ENCODE results near the gene DMRTC2.

Gene DMRTC2

DNA sequence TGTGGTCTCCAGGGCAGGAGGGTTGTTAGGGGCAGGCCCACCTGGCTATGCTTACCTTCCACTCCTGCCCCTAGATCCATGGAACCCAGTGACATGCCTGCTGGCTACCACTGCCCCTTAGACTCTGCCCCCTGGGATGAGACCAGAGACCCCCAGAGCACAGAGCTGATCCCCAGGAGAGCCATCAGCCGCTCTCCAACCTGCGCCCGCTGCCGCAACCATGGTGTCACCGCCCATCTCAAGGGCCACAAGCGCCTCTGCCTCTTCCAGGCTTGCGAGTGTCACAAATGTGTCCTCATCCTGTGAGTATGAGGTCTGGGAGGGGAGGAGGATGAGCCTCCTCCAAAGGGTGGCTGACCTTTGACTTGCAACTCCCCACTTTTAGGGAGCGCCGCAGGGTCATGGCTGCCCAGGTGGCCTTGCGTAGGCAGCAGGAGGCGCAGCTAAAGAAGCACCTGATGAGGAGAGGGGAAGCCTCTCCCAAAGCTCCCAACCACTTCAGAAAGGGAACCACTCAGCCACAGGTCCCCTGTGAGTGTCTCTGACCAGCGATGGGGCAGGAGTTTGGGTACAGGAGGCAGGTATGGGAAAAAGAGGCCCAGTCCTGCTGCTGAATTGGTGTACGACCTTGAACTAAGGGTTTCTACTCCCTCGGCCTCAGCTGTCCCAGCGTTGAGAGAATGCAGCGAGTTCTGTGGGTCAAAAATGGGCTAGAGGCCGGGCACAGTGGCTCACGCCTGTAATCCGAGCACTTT lies 2.7 kb downstream of the DMRTC2 start:
- DNase-seq (ENCODE audit: low read depth in 2 of 2) = no peak

DNA sequence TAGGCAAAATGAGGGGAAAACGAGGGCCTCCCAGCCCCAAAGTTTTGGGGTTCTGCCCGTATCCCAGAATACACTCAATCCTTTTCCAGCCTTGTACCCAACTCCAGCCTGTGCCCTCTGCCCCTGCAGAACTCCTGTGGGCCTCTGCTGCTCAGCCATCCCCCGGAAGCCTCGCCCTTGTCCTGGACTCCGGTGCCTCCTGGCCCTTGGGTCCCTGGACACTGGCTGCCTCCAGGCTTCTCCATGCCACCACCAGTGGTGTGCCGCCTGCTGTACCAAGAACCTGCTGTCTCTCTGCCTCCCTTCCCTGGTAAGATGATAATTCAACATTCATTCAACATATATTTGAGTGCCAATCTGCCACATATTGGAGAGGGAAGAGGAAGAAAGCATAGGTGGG lies 3.8 kb downstream of the DMRTC2 start:
- no peak for DNase-seq (ENCODE audit: low read depth in 2 of 2)

DNA sequence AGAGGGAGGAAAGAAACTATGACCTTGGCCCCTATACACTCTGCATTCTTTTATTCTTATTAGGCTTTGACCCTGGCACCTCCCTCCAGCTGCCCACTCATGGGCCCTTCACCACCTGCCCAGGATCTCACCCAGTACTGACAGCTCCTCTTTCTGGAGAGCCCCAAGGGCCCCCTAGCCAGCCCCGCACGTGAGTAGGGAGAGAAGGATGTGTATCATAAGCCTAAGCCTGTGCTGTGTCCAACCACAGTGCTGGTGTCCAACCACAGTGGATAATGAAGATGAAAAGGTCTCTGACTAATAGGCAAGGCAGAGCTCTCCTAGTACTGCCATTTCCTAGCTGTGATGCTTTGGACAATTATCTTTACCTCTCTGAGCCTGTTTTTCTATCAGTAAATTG lies 4.2 kb downstream of the DMRTC2 start:
- DNase-seq (ENCODE audit: low read depth in 2 of 2) = no peak

DNA sequence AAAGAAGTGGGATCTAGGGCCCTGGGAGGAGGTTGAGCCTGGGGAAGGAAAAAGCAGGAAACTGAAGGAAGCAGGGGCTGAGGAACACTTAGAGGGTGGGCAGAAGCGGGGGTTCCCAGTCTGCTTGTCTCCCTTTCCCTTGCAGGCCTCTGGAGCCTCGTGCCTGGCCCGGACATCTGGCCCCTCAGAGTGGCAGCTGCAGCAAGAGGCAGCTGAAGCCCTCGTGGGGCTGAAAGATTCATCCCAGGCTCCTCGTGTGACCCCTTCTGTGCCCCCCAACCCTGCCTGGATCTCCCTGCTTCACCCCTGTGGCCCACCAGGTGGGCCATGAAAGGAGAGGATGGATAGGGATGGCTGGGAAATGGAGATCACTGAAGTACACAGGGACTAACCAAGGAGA lies 5.5 kb downstream of the DMRTC2 start:
- DNase-seq (ENCODE audit: low read depth in 2 of 2) = no peak

DNA sequence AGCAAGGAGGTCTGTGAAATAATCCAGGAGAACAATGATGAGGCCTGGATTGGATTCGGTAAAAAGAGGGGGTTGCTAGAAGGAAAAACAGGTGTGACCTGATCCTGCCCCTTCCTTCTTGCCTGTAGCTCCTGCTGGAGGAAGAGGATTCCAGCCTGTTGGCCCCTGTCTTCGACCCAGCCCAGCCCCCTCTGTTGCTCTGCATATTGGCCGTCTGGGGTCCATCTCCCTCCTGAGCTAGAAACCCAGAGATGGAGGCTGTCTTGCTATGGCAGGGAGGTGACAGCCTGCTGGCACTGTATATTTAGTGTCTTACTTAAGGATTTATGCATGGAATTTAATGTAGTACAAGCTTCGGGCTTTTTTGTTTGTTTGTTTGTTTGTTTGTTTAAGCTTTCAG lies 6.6 kb downstream of the DMRTC2 start:
- DNase-seq (ENCODE audit: low read depth in 2 of 2) = no peak

DNA sequence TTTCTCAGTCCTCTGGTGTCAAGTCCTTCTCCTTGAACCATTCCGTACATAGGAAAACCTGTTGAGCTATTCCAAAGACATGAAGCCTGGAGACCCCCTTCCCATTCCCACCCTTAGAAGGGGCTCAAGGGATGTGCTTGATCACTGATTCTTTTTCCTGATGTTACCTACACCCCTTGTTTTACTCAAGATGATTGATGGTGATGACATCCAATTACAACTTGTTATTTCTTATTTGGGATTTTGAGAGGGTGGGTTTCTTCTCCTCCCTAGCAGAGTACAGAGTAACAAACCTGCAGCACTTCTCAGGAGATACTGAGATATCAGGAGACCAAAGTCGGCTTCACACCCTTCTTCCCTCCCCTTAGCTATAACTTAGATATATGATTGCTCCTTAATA lies 8.5 kb downstream of the DMRTC2 start:
- DNase-seq (ENCODE audit: low read depth in 2 of 2) = no peak

DNA sequence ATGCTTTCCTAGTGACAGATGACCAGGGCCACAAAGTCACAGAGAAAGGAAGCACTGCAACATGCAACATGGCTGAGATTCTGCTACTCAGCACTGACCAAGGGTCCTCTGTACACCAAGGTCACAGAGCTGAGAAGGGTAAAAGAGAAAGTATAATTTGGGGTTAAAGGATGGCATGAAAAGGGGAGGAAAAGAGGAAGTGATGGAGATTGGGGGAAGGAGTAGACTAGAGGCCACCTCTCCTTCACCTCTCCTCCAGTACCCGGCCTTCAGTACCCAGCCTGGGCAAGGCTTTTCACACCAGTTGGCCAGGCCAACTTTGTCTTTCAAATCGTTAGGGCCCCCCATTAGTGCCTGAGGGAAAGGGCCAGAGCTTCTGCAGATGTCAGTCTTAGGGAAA lies 8.9 kb downstream of the DMRTC2 start:
- no peak for DNase-seq (ENCODE audit: low read depth in 2 of 2)

DNA sequence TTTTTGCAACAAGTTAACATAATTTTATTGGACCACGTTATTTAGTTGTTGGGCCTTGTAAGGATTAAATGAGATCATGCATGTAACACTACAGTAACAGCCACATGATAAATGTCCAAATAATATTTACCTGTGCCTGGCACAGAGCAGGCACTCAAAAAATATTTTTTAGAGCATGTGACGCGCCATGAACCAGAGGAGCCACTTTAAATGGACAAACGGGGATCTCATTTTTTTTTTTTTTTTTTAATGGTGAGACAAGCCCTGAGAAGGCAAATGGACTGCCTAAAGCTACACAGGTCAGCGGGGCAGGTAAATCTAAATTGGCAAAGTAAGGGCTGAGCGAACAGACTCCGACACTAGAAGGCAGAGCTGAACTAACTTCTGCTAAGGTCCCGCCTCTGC lies 14.4 kb downstream of the DMRTC2 start:
- no peak for DNase-seq (ENCODE audit: low read depth in 2 of 2)

DNA sequence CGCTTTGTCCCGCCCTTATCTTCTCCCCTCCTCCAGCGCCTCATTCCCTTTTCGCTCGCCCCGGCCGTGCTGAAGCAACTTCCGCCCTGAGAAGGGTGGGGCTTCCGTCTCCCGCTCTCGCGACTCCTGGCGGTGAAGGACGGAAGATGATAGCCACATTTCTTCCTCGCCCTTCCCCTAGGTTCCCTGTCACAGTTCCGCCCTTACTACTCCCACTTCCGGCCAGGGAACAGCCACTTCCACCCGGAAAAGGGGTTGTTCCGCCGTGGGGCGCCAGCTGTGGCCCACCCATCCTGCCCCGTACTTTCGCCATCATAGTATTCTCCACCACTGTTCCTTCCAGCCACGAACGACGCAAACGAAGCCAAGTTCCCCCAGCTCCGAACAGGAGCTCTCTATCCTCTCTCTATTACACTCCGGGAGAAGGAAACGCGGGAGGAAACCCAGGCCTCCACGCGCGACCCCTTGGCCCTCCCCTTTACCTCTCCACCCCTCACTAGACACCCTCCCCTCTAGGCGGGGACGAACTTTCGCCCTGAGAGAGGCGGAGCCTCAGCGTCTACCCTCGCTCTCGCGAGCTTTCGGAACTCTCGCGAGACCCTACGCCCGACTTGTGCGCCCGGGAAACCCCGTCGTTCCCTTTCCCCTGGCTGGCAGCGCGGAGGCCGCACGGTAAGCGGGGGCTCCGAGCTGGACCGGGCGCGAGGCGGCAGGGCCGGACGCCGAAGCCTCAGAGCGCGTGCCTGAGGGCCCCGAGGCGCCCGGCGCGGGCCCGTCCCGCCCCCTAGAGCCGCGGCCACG lies 15.0 kb downstream of the DMRTC2 start, which contains the start of gene RPS19:
Gene RPS19, plus strand, starts transcription at position 638 of the 801 bp plus-strand sequence. CDS start 520 bp downstream, outside the sequence.
- peak; percentile 95 for DNase-seq (ENCODE audit: low read depth in 2 of 2)

DNA sequence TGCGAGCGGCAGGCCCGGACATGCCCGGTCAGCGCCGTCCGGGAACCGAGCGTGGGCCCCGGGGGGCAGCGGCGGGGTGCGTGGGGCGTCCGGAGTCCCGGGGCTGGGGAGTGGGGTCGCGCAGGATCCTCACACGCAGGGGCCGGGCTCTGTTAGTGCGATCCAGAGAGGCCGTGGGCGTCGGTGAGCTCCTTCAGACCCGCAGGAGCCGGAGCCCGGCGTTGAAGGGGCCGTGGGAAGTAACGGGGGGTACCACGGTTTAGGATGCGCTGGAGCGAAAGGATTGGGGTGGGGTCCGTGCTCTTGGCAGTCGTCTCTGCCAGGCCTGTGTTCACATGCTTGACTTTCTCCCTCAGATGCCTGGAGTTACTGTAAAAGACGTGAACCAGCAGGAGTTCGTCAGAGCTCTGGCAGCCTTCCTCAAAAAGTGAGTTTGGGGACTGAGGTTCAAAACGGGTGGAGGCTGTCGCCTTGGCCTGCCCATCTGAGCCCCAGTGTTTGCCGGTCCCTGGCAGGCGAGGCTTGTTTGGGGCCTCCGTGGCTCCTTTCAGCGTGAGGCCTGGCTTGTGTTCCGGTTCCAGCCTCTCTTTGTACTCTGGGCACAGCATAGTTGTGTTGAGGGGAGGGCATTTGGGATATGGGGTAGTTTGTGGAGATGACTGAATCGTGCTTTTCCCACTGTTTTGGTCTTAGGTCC lies 15.7 kb downstream of the DMRTC2 start:
- no peak for DNase-seq (ENCODE audit: low read depth in 2 of 2)

DNA sequence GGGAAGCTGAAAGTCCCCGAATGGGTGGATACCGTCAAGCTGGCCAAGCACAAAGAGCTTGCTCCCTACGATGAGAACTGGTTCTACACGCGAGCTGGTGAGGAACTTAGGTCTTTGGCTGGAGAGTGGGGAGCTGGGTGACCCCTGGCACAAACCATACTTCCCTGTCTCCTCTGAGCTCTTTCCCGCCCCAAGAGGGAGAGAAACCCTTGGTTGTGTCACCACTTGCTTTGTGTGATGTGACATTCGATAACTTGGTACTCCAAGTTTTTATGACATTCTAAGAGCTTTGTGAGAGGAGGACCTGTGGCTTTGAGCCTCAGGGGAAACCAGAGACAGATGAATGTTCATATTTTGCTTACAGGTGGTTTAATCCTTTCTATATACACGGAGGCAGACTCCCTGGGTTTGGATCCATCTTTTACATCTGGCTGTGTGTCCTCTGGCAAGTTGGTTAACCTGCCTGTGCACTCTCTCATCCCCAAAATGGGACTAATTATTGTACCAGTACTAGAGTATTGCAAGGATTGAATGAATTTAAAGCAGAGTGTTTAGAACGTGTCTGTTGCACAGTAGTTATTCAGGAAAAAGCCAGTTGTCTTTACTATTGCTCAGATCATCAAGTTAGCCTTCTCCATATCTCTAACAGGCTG lies 16.4 kb downstream of the DMRTC2 start:
- DNase-seq (ENCODE audit: low read depth in 2 of 2) = no peak

DNA sequence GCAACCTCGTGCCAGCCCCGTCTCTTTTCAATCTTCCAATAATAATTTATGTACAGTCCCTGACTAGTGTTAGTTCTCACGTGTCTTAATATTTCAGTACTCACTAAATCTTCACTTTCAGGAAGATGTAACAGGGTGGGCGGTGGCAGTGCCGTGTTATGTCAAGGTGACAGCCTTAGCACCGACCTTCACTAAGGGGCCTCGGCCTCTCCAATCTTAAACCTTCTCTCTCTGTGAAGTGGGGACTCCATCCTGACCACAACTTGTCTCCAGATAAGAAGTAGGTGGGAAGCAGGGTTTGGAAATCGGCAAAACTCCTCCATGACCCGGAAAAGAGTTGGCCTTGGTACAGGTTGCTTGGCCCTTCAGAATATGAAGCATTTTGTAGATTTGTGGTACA lies 17.0 kb downstream of the DMRTC2 start:
- no peak for DNase-seq (ENCODE audit: low read depth in 2 of 2)

DNA sequence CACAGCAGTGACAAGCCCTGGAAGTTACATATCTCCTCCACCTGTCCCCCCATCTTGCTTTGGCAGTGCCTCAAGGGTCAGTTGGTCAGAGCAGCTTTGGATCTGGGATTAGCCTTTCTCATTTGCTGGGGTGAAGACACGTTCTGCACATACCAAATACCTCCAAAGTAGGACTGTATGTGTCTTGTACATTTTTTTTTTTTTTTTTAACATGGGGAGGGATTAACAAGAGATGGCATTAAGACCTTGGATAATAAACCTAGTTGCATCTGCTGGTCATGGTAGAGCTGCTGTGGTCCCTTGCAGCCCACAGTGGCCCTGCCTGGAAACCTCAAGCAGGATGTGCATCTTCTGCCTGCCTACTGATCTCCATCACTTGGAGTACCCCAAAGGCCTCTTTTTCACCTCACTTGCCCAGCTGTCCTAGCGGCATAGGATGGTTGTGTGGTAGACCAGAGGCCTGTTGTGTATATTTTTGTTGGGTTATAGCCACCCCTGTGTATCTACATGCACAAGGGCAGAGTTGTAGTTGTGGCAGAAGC lies 17.7 kb downstream of the DMRTC2 start:
- no peak for DNase-seq (ENCODE audit: low read depth in 2 of 2)

DNA sequence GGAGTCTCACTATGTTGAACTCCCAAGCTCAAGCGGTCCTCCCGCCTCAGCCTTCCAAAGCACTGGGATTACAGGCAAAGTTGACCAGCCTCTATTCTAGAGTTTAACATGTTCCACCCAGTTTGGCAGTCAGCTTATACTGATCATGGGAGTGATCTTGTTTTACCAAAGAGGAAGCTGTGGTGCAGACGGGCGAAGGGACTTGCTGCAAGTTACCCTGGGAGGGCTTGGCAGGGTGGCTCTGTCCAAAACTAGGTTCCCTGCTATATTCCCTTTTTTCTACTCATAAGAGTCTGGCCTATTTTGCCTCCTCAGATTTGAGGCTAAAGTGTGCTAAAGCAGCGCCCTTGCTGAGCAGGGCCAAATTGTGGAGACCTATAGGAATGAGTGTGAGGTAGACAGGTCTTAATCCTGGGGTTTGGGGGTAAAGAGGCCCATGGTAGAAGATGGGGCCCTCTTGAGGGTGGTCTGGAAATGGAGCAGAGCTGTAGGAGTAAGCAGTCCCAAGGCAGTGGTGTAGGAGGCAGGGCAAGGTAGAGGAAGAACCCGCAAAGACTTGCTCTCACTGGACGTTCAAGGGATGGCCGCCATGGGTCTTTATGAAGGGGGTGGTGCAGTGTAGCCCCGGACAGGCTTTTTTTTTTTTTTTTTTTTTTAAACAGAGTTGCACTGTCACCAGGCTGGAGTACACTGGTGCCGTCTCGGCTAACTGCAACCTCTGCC lies 18.5 kb downstream of the DMRTC2 start:
- no peak for DNase-seq (ENCODE audit: low read depth in 2 of 2)

DNA sequence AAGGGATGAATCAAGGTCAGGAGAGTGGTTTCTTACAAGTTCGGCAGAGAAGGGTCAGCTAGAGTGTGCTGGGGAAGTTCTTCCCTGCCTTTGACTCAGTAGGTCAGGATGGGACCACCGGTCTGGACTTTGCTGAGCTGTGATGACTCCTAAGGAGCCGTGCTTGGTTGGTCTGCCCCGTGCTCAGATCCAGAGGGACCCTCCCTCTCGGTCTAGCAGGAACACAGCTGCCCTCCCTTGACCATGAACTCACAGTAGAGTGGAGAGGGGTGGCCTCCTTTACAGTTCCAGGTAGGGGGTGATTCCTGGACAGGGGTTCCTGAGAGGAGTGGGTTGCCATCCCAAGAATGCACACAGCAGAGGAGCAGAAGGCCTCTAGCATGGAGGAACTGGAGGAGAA lies 19.5 kb downstream of the DMRTC2 start:
- DNase-seq (ENCODE audit: low read depth in 2 of 2) = no peak

DNA sequence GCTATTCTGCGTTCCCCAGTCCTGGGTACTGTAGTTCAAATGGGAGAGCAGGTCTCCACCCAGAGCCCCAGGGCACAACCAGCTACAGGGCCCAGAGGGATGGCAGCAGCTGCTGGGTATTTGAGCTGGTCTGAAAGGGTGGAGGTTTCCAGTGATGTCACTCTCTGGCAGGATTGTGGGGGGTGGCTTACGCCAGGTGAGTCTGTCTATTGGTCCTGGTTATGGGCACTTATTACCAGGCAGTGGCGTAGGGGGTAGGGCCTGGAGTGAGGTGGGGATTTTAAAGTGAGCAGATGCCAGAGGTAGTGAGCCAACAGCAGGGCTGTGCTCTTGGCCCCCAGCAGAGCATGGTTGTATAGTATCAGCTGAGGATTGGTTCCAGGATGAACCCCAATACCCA lies 21.4 kb downstream of the DMRTC2 start:
- DNase-seq (ENCODE audit: low read depth in 2 of 2) = no peak

DNA sequence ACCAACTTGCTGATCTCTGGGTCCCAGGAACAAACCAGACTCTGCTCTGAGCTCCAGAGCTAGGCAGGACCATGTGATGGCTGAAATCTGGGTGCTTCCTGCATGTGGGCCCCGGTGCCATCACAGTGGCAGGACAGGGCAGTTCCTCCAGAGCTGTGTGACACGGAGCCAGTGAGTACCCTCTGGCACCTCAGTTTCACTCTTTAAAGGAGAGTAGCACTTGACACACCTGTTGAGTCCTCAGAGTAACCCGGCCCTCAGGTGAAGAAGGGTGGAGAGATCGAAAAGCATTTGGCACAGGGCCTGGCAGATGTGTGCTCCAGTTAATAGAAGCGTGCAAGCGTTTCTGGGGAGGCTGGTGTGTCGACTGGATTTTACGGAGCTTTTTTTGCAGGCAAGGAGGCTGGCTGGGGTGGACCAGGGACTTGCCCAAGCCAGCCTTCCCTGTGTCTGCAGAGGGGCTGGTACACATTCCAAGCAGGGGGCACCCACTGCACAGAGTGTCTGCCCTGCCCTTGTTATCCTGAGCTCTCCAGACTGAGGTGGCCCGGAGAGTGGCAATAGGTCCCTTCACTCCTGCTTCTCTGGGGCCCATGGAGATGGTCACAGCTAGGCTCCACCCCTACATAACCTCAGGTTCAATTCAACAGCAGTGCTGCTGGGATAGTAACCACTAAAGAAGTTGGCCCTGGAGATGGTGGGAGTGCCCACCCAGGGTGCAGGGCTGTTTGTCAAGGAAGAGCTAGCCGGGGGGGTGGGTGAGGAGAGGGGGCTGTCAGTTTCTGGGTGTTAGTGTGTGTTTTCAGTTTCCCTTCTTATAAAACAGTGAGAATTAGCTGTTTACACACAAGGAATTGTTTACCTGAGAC lies 23.5 kb downstream of the DMRTC2 start:
- DNase-seq (ENCODE audit: low read depth in 2 of 2) = no peak

DNA sequence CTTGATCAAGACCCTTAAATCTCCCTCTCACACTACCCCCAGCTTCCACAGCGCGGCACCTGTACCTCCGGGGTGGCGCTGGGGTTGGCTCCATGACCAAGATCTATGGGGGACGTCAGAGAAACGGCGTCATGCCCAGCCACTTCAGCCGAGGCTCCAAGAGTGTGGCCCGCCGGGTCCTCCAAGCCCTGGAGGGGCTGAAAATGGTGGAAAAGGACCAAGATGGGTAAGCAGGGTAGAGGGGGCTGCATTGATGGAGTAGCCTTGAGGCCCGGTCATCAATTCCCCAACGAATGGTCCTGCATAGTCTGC lies 24.1 kb downstream of the DMRTC2 start:
- no peak for DNase-seq (ENCODE audit: low read depth in 2 of 2)

DNA sequence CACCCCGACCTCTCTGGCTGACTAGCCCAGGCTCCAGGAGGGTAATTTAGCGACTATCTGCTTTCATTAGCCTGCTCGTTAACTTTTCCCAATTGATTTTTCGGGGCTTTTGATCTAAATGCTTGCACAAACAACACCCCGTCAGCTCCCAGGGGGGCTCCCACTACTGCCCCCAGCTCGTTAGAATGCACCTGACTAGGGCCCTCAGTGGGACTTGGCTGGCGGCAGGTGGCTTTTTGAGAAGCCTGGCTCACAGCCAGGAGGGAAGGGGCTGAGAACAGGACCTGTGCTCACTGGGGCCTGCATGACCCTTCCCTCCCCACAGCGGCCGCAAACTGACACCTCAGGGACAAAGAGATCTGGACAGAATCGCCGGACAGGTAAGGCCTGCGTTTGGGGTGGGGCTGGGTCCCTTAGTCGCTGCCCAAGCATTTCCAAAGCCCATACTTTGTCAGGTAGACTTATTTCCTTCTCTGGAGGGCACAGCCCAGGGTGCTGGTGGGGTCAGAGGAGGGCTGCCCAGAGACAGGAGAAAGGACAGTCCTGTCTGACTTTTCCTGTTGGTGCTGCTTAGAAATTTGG lies 24.6 kb downstream of the DMRTC2 start:
- DNase-seq (ENCODE audit: low read depth in 2 of 2) = no peak

DNA sequence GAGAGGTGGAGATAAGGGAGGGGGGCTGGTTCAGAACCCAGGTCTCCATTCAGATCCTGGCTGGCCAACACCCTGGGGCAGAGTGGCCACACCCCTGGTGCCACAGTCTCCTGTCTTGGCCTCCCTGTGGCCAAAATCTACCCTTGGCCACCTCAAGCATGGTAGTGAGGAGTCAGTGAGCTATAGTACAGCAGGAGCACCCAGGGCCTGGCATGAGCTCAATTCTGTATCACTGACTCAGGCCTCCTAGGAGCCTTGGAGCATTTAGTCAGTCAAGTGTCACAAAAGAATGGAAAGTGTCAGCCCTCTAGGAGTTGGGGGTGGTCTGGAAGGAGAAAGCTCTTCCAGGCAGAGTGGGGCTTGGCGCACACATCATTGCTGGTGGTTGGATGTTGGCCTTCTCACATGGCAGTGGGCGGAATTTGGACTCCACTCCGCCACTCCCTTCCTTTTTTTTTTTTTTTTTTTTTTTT lies 25.6 kb downstream of the DMRTC2 start:
- DNase-seq (ENCODE audit: low read depth in 2 of 2) = no peak
